Panc1 (cell line): ENCODE measurements around the gene CNEP1R1.

Source experiments
- CTCF ChIP-seq: fragments of 450-650 bp; IDR thresholded peaks from 2 replicates; pipeline ENCODE4 v1.5.1; 2017; ENCODE audit warnings: mild to moderate bottlenecking
- POLR2AphosphoS5 ChIP-seq: IDR thresholded peaks from 2 replicates; pipeline ENCODE4 v1.6.1; 2012; ENCODE audit warnings: mild to moderate bottlenecking, low read depth, low read length, moderate library complexity
- REST ChIP-seq, 2 experiments: IDR thresholded peaks; 2 replicates each; pipeline ENCODE4 v1.6.1; 2011 to 2012; ENCODE audit warnings: low read depth in 2 of 2, control low read depth in 1 of 2, low read length in 1 of 2, mild to moderate bottlenecking in 1 of 2, moderate library complexity in 1 of 2; ENCODE audit not compliant: insufficient read depth in 1 of 2
- SIN3A ChIP-seq: IDR thresholded peaks from 2 replicates; pipeline ENCODE4 v1.6.1; 2012; ENCODE audit warnings: low read depth, mild to moderate bottlenecking, low read length, moderate library complexity, borderline replicate concordance; ENCODE audit not compliant: insufficient read depth

- TF ChIP-seq POLR2AphosphoS5 (no peak), CTCF (no peak), SIN3A (no peak), REST (IDR thresholded peaks at IDR 0.05; ENCODE audit: insufficient read depth in 1 of 2, low read depth in 2 of 2, low read length in 1 of 2) (no peak)
Measured at GRCh38 chr16:50036426-50036825, 11.4 kb downstream of the CNEP1R1 start.
